HepG2 (cell line): ENCODE data around the gene KHNYN. TPM values are rescaled to one million over a fixed set of nuclear protein-coding genes. Genes with fewer than 3 reads are reported as not detected.

Experiments used
- ATM ChIP-seq: fragments of 450-650 bp; IDR thresholded peaks from 2 replicates; pipeline ENCODE4 v1.7.1; 2017; ENCODE audit warnings: mild to moderate bottlenecking, borderline replicate concordance
- CC2D1A ChIP-seq: sonication (generic); formaldehyde crosslinking; IDR thresholded peaks from 2 replicates; pipeline ENCODE4 v1.8.1; 2023; ENCODE audit warnings: mild to moderate bottlenecking, missing genetic modification reagents
- CENPX ChIP-seq: sonication (generic); formaldehyde crosslinking; IDR thresholded peaks from 2 replicates; pipeline ENCODE4 v1.9.0; 2021; ENCODE audit warnings: mild to moderate bottlenecking, missing genetic modification reagents, moderate library complexity
- ERF ChIP-seq: IDR thresholded peaks from 2 replicates; pipeline ENCODE4 v1.6.1; 2018; ENCODE audit warnings: missing biosample characterization, missing genetic modification reagents
- IKZF5 ChIP-seq: IDR thresholded peaks from 2 replicates; pipeline ENCODE4 v1.6.1; 2018; ENCODE audit warnings: missing genetic modification reagents, mild to moderate bottlenecking, missing compliant biosample characterization
- MLXIP ChIP-seq: sonication (generic); formaldehyde crosslinking; IDR thresholded peaks from 2 replicates; pipeline ENCODE4 v1.9.0; 2021; ENCODE audit warnings: missing genetic modification reagents, borderline replicate concordance
- MZF1 ChIP-seq: sonication (generic); formaldehyde crosslinking; IDR thresholded peaks from 2 replicates; pipeline ENCODE4 v1.8.1; 2023; ENCODE audit warnings: mild to moderate bottlenecking, missing genetic modification reagents, borderline replicate concordance
- PHF5A ChIP-seq: IDR thresholded peaks from one replicate; pipeline ENCODE4 v1.6.1; 2018; ENCODE audit warnings: low read depth, missing genetic modification reagents; ENCODE audit not compliant: unreplicated experiment
- PRDM10 ChIP-seq: sonication (generic); formaldehyde crosslinking; IDR thresholded peaks from 2 replicates; pipeline ENCODE4 v1.4.0; 2020; ENCODE audit warnings: low read depth, missing genetic modification reagents
- PRPF4 ChIP-seq: fragments of 200-400 bp; formaldehyde crosslinking; IDR thresholded peaks from 2 replicates; pipeline ENCODE4 v1.6.1; 2016; ENCODE audit warnings: low read length, low read depth; ENCODE audit not compliant: poor library complexity, severe bottlenecking
- TRAFD1 ChIP-seq: sonication (generic); formaldehyde crosslinking; IDR thresholded peaks from 2 replicates; pipeline ENCODE4 v1.5.1; 2020; ENCODE audit warnings: missing genetic modification reagents, mild to moderate bottlenecking, borderline replicate concordance
- ZBED4 ChIP-seq: sonication (generic); formaldehyde crosslinking; IDR thresholded peaks from 2 replicates; pipeline ENCODE4 v1.4.0; 2020; ENCODE audit warnings: missing genetic modification reagents, borderline replicate concordance
- ZMYM2 ChIP-seq: sonication (generic); formaldehyde crosslinking; IDR thresholded peaks from 2 replicates; pipeline ENCODE4 v1.8.0; 2022; ENCODE audit warnings: mild to moderate bottlenecking, missing genetic modification reagents
- ZNF326 ChIP-seq: sonication (generic); formaldehyde crosslinking; IDR thresholded peaks from 2 replicates; pipeline ENCODE4 v1.4.0; 2020; ENCODE audit warnings: missing genetic modification reagents, borderline replicate concordance
- ZNF430 ChIP-seq: sonication (generic); formaldehyde crosslinking; IDR thresholded peaks from 2 replicates; pipeline ENCODE4 v1.9.0; 2021; ENCODE audit warnings: mild to moderate bottlenecking, missing genetic modification reagents
- ZNF7 ChIP-seq: IDR thresholded peaks from 2 replicates; pipeline ENCODE4 v1.6.1; 2016; ENCODE audit warnings: missing biosample characterization, missing genetic modification reagents
- ZNF720 ChIP-seq: sonication (generic); formaldehyde crosslinking; IDR thresholded peaks from 2 replicates; pipeline ENCODE4 v1.4.0; 2020; ENCODE audit warnings: missing genetic modification reagents
- polyA plus RNA-seq, 8 experiments: library from polyadenylated mRNA; depleted of rRNA in 3 of 8; stranded (reverse) in 7 of 8; unstranded in 1 of 8; fragments of >200 nt; fragmentation: Illumina TruSeq in 4 of 8; extraction: Trizol in 4 of 8; gene quantifications; 2 replicates each; pipeline versions ENCODE4 v1.2.1 to v1.2.3, GENCODE V29; 2011 to 2016; ENCODE audit warnings: low read depth in 4 of 8, missing spikeins in 1 of 8, mixed read lengths in 1 of 8; ENCODE audit not compliant: insufficient read depth in 1 of 8
- total RNA-seq, 5 experiments: library from RNA; depleted of rRNA; stranded (reverse); fragments of >200 nt; fragmentation: Illumina TruSeq; extraction: Trizol; gene quantifications; 2 replicates each; pipeline ENCODE4 v1.2.3, GENCODE V29; 2016; ENCODE audit warnings: low read depth in 1 of 5

The KHNYN gene
- total and polyA plus RNA-seq, 2 of the 13 experiments (the other 11 are each of a cell fraction or from before 2014, with no cell fraction given): 52.8 to 75.7 TPM

- peak; percentile 95 for TF ChIP-seq TRAFD1
- TF ChIP-seq ZMYM2 (CRISPR knock-in tag): no peak
- no peak for TF ChIP-seq MLXIP (CRISPR knock-in tag)
- TF ChIP-seq PRDM10 (CRISPR knock-in tag): no peak
- TF ChIP-seq ZNF7 (CRISPR knock-in tag): no peak; the same call in 1 of the 2 replicates
- no peak for TF ChIP-seq ATM
- TF ChIP-seq ZNF720 (CRISPR knock-in tag): no peak
- peak; percentile 94; the same call in 1 of the 2 replicates for TF ChIP-seq MZF1 (CRISPR knock-in tag)
- no peak for TF ChIP-seq CENPX (CRISPR knock-in tag)
- no peak; the same call in 1 of the 2 replicates for TF ChIP-seq ZNF430 (CRISPR knock-in tag)
- no peak for TF ChIP-seq CC2D1A
- TF ChIP-seq IKZF5: no peak
- TF ChIP-seq ERF: no peak
- no peak for TF ChIP-seq ZNF326
- TF ChIP-seq PRPF4: no peak
- no peak for TF ChIP-seq ZBED4 (CRISPR knock-in tag)
- TF ChIP-seq PHF5A: no peak
Measured at GRCh38 chr14:24441904-24442239, 12.1 kb downstream of the KHNYN start (continued).
